CD14-positive monocyte (primary cell): ENCODE data around the gene CD55. TPM values are rescaled to one million over a fixed set of nuclear protein-coding genes. Genes with fewer than 3 reads are reported as not detected.
A peak's percentile ranks its signal among the peaks of the same experiment; 100 is the strongest.

Source experiments
- DNase-seq, 3 donors: peaks; one replicate each; pipeline ENCODE4 v3.0.0-alpha.2; 2011 to 2022
- H2AFZ ChIP-seq: 2 replicates; pipeline ENCODE4 v1.6.0; 2012; ENCODE audit warnings: mild to moderate bottlenecking, low read depth, low read length, inconsistent platforms; ENCODE audit not compliant: insufficient read depth, poor library complexity, severe bottlenecking
- H3K27ac ChIP-seq, 2 donors: 1 replicate in 1 of 2; 2 replicates in 1 of 2; pipeline ENCODE4 v1.5.1; 2012 to 2013; ENCODE audit warnings: low read length in 2 of 2, control low read depth in 1 of 2, inconsistent platforms in 1 of 2, low read depth in 1 of 2, mild to moderate bottlenecking in 1 of 2
- H3K27me3 ChIP-seq, 2 donors: one replicate each; pipeline versions ENCODE4 v1.6.0 to v1.6.1; 2011 to 2013; ENCODE audit warnings: low read length in 2 of 2; ENCODE audit not compliant: control insufficient read depth in 2 of 2, insufficient read depth in 2 of 2
- H3K36me3 ChIP-seq, 2 donors: replicated peaks in 1 of 2; 1 replicate in 1 of 2; 2 replicates in 1 of 2; pipeline versions ENCODE4 v1.5.1 to v1.6.1; 2012 to 2013; ENCODE audit warnings: low read length in 2 of 2, control low read depth in 1 of 2, inconsistent platforms in 1 of 2, mild to moderate bottlenecking in 1 of 2; ENCODE audit not compliant: insufficient read depth in 2 of 2, control insufficient read depth in 1 of 2
- H3K4me1 ChIP-seq, 2 donors: 1 replicate in 1 of 2; 2 replicates in 1 of 2; pipeline versions ENCODE4 v1.5.1 to v1.6.1; 2012 to 2013; ENCODE audit warnings: low read length in 2 of 2, control low read depth in 1 of 2, inconsistent platforms in 1 of 2, mild to moderate bottlenecking in 1 of 2, moderate library complexity in 1 of 2; ENCODE audit not compliant: insufficient read depth in 2 of 2, control insufficient read depth in 1 of 2
- H3K4me2 ChIP-seq: replicated peaks from 2 replicates; pipeline ENCODE3; 2012; ENCODE audit warnings: low read length, moderate library complexity, mild to moderate bottlenecking; ENCODE audit not compliant: poor library complexity, severe bottlenecking; ENCODE audit errors: extremely low read depth
- H3K4me3 ChIP-seq, 3 experiments: fragments of 200-600 bp in 1 of 3; sonication (generic) in 1 of 3; replicated peaks in 1 of 3; 1 replicate in 2 of 3; 2 replicates in 1 of 3; pipeline ENCODE4 v1.5.1; 2011 to 2013; ENCODE audit warnings: low read length in 3 of 3, mild to moderate bottlenecking in 3 of 3, control low read depth in 2 of 3, low read depth in 2 of 3, inconsistent platforms in 1 of 3, moderate library complexity in 1 of 3
- H3K79me2 ChIP-seq: 2 replicates; pipeline ENCODE4 v1.6.0; 2012; ENCODE audit warnings: mild to moderate bottlenecking, control low read depth, inconsistent platforms, low read length, moderate library complexity; ENCODE audit not compliant: insufficient read depth
- H3K9ac ChIP-seq: 2 replicates; pipeline ENCODE4 v1.6.0; 2017; ENCODE audit warnings: low read length, mild to moderate bottlenecking; ENCODE audit not compliant: insufficient read depth, poor library complexity, severe bottlenecking
- H3K9me3 ChIP-seq, 2 donors: replicated peaks in 1 of 2; 1 replicate in 1 of 2; 2 replicates in 1 of 2; pipeline versions ENCODE4 v1.5.1 to v1.6.1; 2012 to 2013; ENCODE audit warnings: low read length in 2 of 2, control low read depth in 1 of 2; ENCODE audit not compliant: control insufficient read depth in 1 of 2, insufficient read depth in 1 of 2
- H4K20me1 ChIP-seq: 2 replicates; pipeline ENCODE4 v1.6.0; 2012; ENCODE audit warnings: mild to moderate bottlenecking, low read length, control low read depth, moderate library complexity; ENCODE audit not compliant: insufficient read depth
- H3K27ac Mint-ChIP-seq, 7 donors: one replicate each; pipeline ENCODE4 v1.8.0; 2020; ENCODE audit warnings: mild to moderate bottlenecking in 7 of 7, mixed read lengths in 7 of 7, moderate library complexity in 6 of 7, inconsistent platforms in 2 of 7
- H3K27me3 Mint-ChIP-seq, 3 donors: one replicate each; pipeline ENCODE4 v1.8.0; 2021 to 2022; ENCODE audit warnings: low read depth in 3 of 3, mild to moderate bottlenecking in 3 of 3, mixed read lengths in 3 of 3, moderate library complexity in 3 of 3, inconsistent platforms in 1 of 3
- H3K36me3 Mint-ChIP-seq, 2 donors: one replicate each; pipeline ENCODE4 v1.8.0; 2020; ENCODE audit warnings: mixed read lengths in 2 of 2, inconsistent platforms in 1 of 2, mild to moderate bottlenecking in 1 of 2
- H3K4me1 Mint-ChIP-seq: one replicate; pipeline ENCODE4 v1.8.0; 2020; ENCODE audit warnings: mild to moderate bottlenecking, mixed read lengths
- H3K4me3 Mint-ChIP-seq, 2 donors: one replicate each; pipeline ENCODE4 v1.8.0; 2020; ENCODE audit warnings: mild to moderate bottlenecking in 2 of 2, mixed read lengths in 2 of 2, moderate library complexity in 1 of 2
- H3K9me3 Mint-ChIP-seq, 7 donors: one replicate each; pipeline ENCODE4 v1.8.0; 2020 to 2022; ENCODE audit warnings: mixed read lengths in 7 of 7, mild to moderate bottlenecking in 6 of 7, moderate library complexity in 6 of 7, inconsistent platforms in 2 of 7
- WGBS: methylation state at CpG from one replicate; pipeline ENCODE4 v1.1.5; 2013; ENCODE audit warnings: missing lambda C conversion rate; ENCODE audit not compliant: insufficient coverage; 5-methylcytosine and 5-hydroxymethylcytosine counted together
- intact Hi-C, 2 donors: fragments of 100-400 bp; cut with micrococcal nuclease; formaldehyde crosslinking; loops; one replicate each; pipeline versions ENCODE4 v1.15.0 to v1.15.1; 2023
- polyA plus RNA-seq, 3 donors: library from polyadenylated mRNA; depleted of rRNA in 1 of 3; unstranded in 2 of 3; stranded (reverse) in 1 of 3; fragments of 300-500 nt in 2 of 3; fragments of >200 nt in 1 of 3; fragmentation: Illumina TruSeq in 2 of 3; gene quantifications; 1 replicate in 2 of 3; 2 replicates in 1 of 3; pipeline ENCODE4 v1.2.3, GENCODE V29; 2012 to 2021
- TF ChIP-seq, protein P1 (sequence below): fragments of 200-600 bp; IDR thresholded peaks from one replicate; pipeline ENCODE4 v1.8.0; 2022; ENCODE audit warnings: antibody characterized with exemption, mild to moderate bottlenecking

CD55 gene
- polyA plus RNA-seq, 3 donors = 171 to 221 (median 182) TPM

- TF ChIP-seq, protein P1, sequence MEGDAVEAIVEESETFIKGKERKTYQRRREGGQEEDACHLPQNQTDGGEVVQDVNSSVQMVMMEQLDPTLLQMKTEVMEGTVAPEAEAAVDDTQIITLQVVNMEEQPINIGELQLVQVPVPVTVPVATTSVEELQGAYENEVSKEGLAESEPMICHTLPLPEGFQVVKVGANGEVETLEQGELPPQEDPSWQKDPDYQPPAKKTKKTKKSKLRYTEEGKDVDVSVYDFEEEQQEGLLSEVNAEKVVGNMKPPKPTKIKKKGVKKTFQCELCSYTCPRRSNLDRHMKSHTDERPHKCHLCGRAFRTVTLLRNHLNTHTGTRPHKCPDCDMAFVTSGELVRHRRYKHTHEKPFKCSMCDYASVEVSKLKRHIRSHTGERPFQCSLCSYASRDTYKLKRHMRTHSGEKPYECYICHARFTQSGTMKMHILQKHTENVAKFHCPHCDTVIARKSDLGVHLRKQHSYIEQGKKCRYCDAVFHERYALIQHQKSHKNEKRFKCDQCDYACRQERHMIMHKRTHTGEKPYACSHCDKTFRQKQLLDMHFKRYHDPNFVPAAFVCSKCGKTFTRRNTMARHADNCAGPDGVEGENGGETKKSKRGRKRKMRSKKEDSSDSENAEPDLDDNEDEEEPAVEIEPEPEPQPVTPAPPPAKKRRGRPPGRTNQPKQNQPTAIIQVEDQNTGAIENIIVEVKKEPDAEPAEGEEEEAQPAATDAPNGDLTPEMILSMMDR = peak; percentile 45
- no peaks in the 10 kb centered on the region for H3K27me3 ChIP-seq
- Mint-ChIP-seq H3K27me3 (no peaks in the 10 kb centered on the region), H3K9me3 (peaks cover 2 to 8% (median 3%) of the 10 kb centered on the region in 7 donors), H3K4me1 (peaks cover 52% of the 10 kb centered on the region), H3K4me3 (peak overlapping the region; percentile 34 to 70), H3K36me3 (peaks cover 68 to 81% of the 10 kb centered on the region in 2 donors), H3K27ac (peak overlapping the region; percentile 92 to 98 (median 96))
- H4K20me1 ChIP-seq = peaks cover 44% of the 10 kb centered on the region
- intact Hi-C loops = loop anchor here (2.0 to 10.0 kb wide), 2 partner anchors 15 to 281 kb away; partner anchors contain the start of genes CD55 (in 2 of the 2), PFKFB2 (in 1 of the 2) and YOD1 (in 1 of the 2)
- no peak overlapping the region for H2AFZ ChIP-seq
- peak; percentile 92 to 97 (median 97) for DNase-seq
- peak overlapping the region in 1 of 3 experiments; percentile 55 for H3K4me3 ChIP-seq
- peak overlapping the region; percentile 63 for H3K9ac ChIP-seq
- H3K79me2 ChIP-seq = peaks cover 61% of the 10 kb centered on the region
- peaks cover 40 to 50% of the 10 kb centered on the region in 2 donors for H3K4me1 ChIP-seq
- H3K4me2 ChIP-seq = peak overlapping the region; percentile 52
- no CpG with 5 or more reads among the region's 6 CpGs for WGBS
- peak overlapping the region; percentile 48 to 95 for H3K27ac ChIP-seq
- peaks cover 57 to 69% of the 10 kb centered on the region in 2 donors for H3K36me3 ChIP-seq
- H3K9me3 ChIP-seq = no peaks in the 10 kb centered on the region
Measured at GRCh38 chr1:207335695-207336363, 14.4 kb downstream of the CD55 start.

GRCh38 chr1:207336559-207337467 lies 15.3 kb downstream of the CD55 start:
- Histone ChIP-seq H3K4me2 (peak overlapping the region; percentile 52), H3K27me3 (no peaks in the 10 kb centered on the region), H3K27ac (peak overlapping the region in 1 of 2 donors; percentile 95), H3K36me3 (peaks cover 55 to 71% of the 10 kb centered on the region in 2 donors), H3K4me1 (peaks cover 38 to 50% of the 10 kb centered on the region in 2 donors), H3K4me3 (peak overlapping the region in 1 of 3 experiments; percentile 50), H2AFZ (no peak overlapping the region), H3K79me2 (peaks cover 71% of the 10 kb centered on the region), H4K20me1 (peaks cover 45% of the 10 kb centered on the region), H3K9me3 (no peaks in the 10 kb centered on the region), H3K9ac (peak overlapping the region; percentile 63)
- TF ChIP-seq, protein P1 = no peak
- Mint-ChIP-seq H3K36me3 (peaks cover 74 to 84% of the 10 kb centered on the region in 2 donors), H3K4me1 (peaks cover 58% of the 10 kb centered on the region), H3K27ac (peak overlapping the region; percentile 92 to 98 (median 96)), H3K9me3 (peaks cover 2 to 8% (median 3%) of the 10 kb centered on the region in 7 donors), H3K4me3 (peak overlapping the region; percentile 53 to 65), H3K27me3 (no peaks in the 10 kb centered on the region)
- DNase-seq = peak; percentile 79 to 98 (median 85)
- intact Hi-C loops = loop anchor here in 1 of 2 donors (10.0 kb wide), 1 partner anchor 282 kb away; the partner anchor contains the start of genes PFKFB2 and YOD1
- no CpG with 5 or more reads among the region's 3 CpGs for WGBS
